Measurements from ENCODE around the gene TUBB4A.

TUBB4A gene

GRCh38 chr19:6465663-6466062 is 36.4 kb downstream of the TUBB4A start:
- no peak for DNase-seq

- DNase-seq = no peak
These were observed 37.1 kb downstream of the TUBB4A start for GRCh38 chr19:6465006-6465405.

GRCh38 chr19:6464070-6464873 is 37.8 kb downstream of the TUBB4A start, which contains the start of gene CRB3:
Gene CRB3, plus strand, starts transcription at chr19:6464271. Its CDS starts 431 bp downstream, at chr19:6464702.
- no peak for DNase-seq

- DNase-seq = peak; percentile 70 to 93
These were observed 41.8 kb downstream of the TUBB4A start for GRCh38 chr19:6460099-6460884.

- DNase-seq = no peak
These were observed 42.6 kb downstream of the TUBB4A start, which contains the start of gene SLC25A23 for GRCh38 chr19:6459262-6460098. Gene SLC25A23, minus strand, starts transcription at chr19:6459792. Its CDS starts 164 bp downstream, at chr19:6459628.

GRCh38 chr19:6458695-6459261 is 43.3 kb downstream of the TUBB4A start:
- no peak for DNase-seq

- DNase-seq = no peak
These were observed 44.0 kb downstream of the TUBB4A start for GRCh38 chr19:6457958-6458694.

GRCh38 chr19:6455924-6456323 is 46.2 kb downstream of the TUBB4A start:
- no peak for DNase-seq

GRCh38 chr19:6453951-6454565 is 48.1 kb downstream of the TUBB4A start:
- DNase-seq = no peak

GRCh38 chr19:6452899-6453298 is 49.2 kb downstream of the TUBB4A start:
- no peak for DNase-seq

GRCh38 chr19:6452223-6452614 is 49.9 kb downstream of the TUBB4A start:
- no peak for DNase-seq

- DNase-seq = no peak
These were observed 50.4 kb downstream of the TUBB4A start for GRCh38 chr19:6451583-6452222.

GRCh38 chr19:6450166-6450565 is 51.9 kb downstream of the TUBB4A start:
- DNase-seq = no peak

- no peak for DNase-seq
These were observed 54.1 kb downstream of the TUBB4A start for GRCh38 chr19:6448045-6448444.

GRCh38 chr19:6446452-6446851 is 55.7 kb downstream of the TUBB4A start:
- no peak for DNase-seq
